HepG2 (cell line): ENCODE measurements around the gene PPIL3. TPM values are rescaled to one million over a fixed set of nuclear protein-coding genes. Genes with fewer than 3 reads are reported as not detected.

ENCODE experiments used
- ASH2L ChIP-seq: fragments of 300-600, 200-600 bp; sonication (generic); IDR thresholded peaks from 2 replicates; pipeline ENCODE4 v1.7.0; 2017; ENCODE audit warnings: low read depth, mild to moderate bottlenecking, moderate library complexity, mixed read lengths, low read length; ENCODE audit not compliant: insufficient read length
- ATF1 ChIP-seq: IDR thresholded peaks from 2 replicates; pipeline ENCODE4 v1.6.1; 2016; ENCODE audit warnings: mild to moderate bottlenecking, control low read depth
- BRD4 ChIP-seq: sonication (generic); formaldehyde crosslinking; IDR thresholded peaks from 2 replicates; pipeline ENCODE4 v1.4.0; 2020; ENCODE audit warnings: missing genetic modification reagents
- CEBPB ChIP-seq: IDR thresholded peaks from 2 replicates; pipeline ENCODE4 v1.6.1; 2011; ENCODE audit warnings: low read depth, low read length, improper control_type of control experiment, borderline replicate concordance
- DNMT1 ChIP-seq: sonication (generic); formaldehyde crosslinking; IDR thresholded peaks from 2 replicates; pipeline ENCODE4 v1.5.1; 2020; ENCODE audit warnings: mild to moderate bottlenecking, missing genetic modification reagents
- DPF2 ChIP-seq: sonication (generic); formaldehyde crosslinking; IDR thresholded peaks from 2 replicates; pipeline ENCODE4 v1.4.0; 2020; ENCODE audit warnings: mild to moderate bottlenecking, low read depth, missing genetic modification reagents, borderline replicate concordance
- EEA1 ChIP-seq: sonication (generic); formaldehyde crosslinking; IDR thresholded peaks from 2 replicates; pipeline ENCODE4 v1.5.1; 2020; ENCODE audit warnings: mild to moderate bottlenecking, missing genetic modification reagents, borderline replicate concordance
- ELF1 ChIP-seq: sonication (generic); formaldehyde crosslinking; IDR thresholded peaks from 2 replicates; pipeline ENCODE4 v1.4.0; 2020; ENCODE audit warnings: missing genetic modification reagents
- FOSL2 ChIP-seq: sonication (generic); formaldehyde crosslinking; IDR thresholded peaks from 2 replicates; pipeline ENCODE4 v1.4.0; 2020; ENCODE audit warnings: missing genetic modification reagents
- NFE2 ChIP-seq: sonication (generic); formaldehyde crosslinking; IDR thresholded peaks from 2 replicates; pipeline ENCODE4 v1.4.0; 2020; ENCODE audit warnings: missing genetic modification reagents
- NR3C1 ChIP-seq: sonication (generic); formaldehyde crosslinking; IDR thresholded peaks from 2 replicates; pipeline ENCODE4 v1.4.0; 2020; ENCODE audit warnings: missing genetic modification reagents
- RBFOX2 ChIP-seq: fragments of 200-400 bp; formaldehyde crosslinking; IDR thresholded peaks from 2 replicates; pipeline ENCODE4 v1.6.1; 2017; ENCODE audit warnings: low read depth, mild to moderate bottlenecking, low read length
- SAP130 ChIP-seq: IDR thresholded peaks from 2 replicates; pipeline ENCODE4 v1.6.1; 2016; ENCODE audit warnings: low read depth
- SOX13 ChIP-seq, 3 experiments: fragments of 450-650 bp in 1 of 3; sonication (generic) in 1 of 3; formaldehyde crosslinking in 1 of 3; IDR thresholded peaks in 2 of 3; conservative IDR thresholded peaks in 1 of 3; 2 replicates each; pipeline versions ENCODE4 v1.5.0 to v1.6.1; 2016 to 2020; ENCODE audit warnings: antibody characterized with exemption in 1 of 3, mild to moderate bottlenecking in 1 of 3, missing compliant biosample characterization in 1 of 3, missing genetic modification reagents in 1 of 3, moderate library complexity in 1 of 3
- SP140L ChIP-seq: sonication (generic); formaldehyde crosslinking; IDR thresholded peaks from 2 replicates; pipeline ENCODE4 v1.4.0; 2020; ENCODE audit warnings: missing genetic modification reagents, borderline replicate concordance
- SP2 ChIP-seq: sonication (generic); formaldehyde crosslinking; IDR thresholded peaks from 2 replicates; pipeline ENCODE4 v1.5.1; 2020; ENCODE audit warnings: mild to moderate bottlenecking, missing genetic modification reagents
- ZFP82 ChIP-seq: sonication (generic); formaldehyde crosslinking; IDR thresholded peaks from 2 replicates; pipeline ENCODE4 v1.5.1; 2020; ENCODE audit warnings: mild to moderate bottlenecking, missing genetic modification reagents, borderline replicate concordance
- ZMAT3 ChIP-seq: sonication (generic); formaldehyde crosslinking; conservative IDR thresholded peaks from 2 replicates; pipeline ENCODE4 v1.7.0; 2021; ENCODE audit warnings: missing genetic modification reagents
- ZNF577 ChIP-seq: sonication (generic); formaldehyde crosslinking; IDR thresholded peaks from 2 replicates; pipeline ENCODE4 v1.4.0; 2020; ENCODE audit warnings: mild to moderate bottlenecking, low read depth, missing genetic modification reagents, borderline replicate concordance
- ZNF878 ChIP-seq: sonication (generic); formaldehyde crosslinking; IDR thresholded peaks from 2 replicates; pipeline ENCODE4 v1.8.1; 2023; ENCODE audit warnings: mild to moderate bottlenecking, missing genetic modification reagents, moderate library complexity
- ZSCAN20 ChIP-seq: sonication (generic); formaldehyde crosslinking; IDR thresholded peaks from 2 replicates; pipeline ENCODE4 v1.4.0; 2020; ENCODE audit warnings: missing genetic modification reagents, mild to moderate bottlenecking, borderline replicate concordance
- polyA plus RNA-seq, 8 experiments: library from polyadenylated mRNA; depleted of rRNA in 3 of 8; stranded (reverse) in 7 of 8; unstranded in 1 of 8; fragments of >200 nt; fragmentation: Illumina TruSeq in 4 of 8; extraction: Trizol in 4 of 8; gene quantifications; 2 replicates each; pipeline versions ENCODE4 v1.2.1 to v1.2.3, GENCODE V29; 2011 to 2016; ENCODE audit warnings: low read depth in 4 of 8, missing spikeins in 1 of 8, mixed read lengths in 1 of 8; ENCODE audit not compliant: insufficient read depth in 1 of 8
- total RNA-seq, 5 experiments: library from RNA; depleted of rRNA; stranded (reverse); fragments of >200 nt; fragmentation: Illumina TruSeq; extraction: Trizol; gene quantifications; 2 replicates each; pipeline ENCODE4 v1.2.3, GENCODE V29; 2016; ENCODE audit warnings: low read depth in 1 of 5
- TF ChIP-seq, protein P1 (sequence below): sonication (generic); formaldehyde crosslinking; IDR thresholded peaks from 2 replicates; pipeline ENCODE4 v1.5.0; 2020; ENCODE audit warnings: mild to moderate bottlenecking, missing genetic modification reagents, borderline replicate concordance
- TF ChIP-seq, protein P2 (sequence below): sonication (generic); formaldehyde crosslinking; IDR thresholded peaks from 2 replicates; pipeline ENCODE4 v1.5.0; 2020; ENCODE audit warnings: missing genetic modification reagents

Gene PPIL3
- total and polyA plus RNA-seq, 2 of the 13 experiments (the other 11 are each of a cell fraction or from before 2014, with no cell fraction given) = 98.7 to 107 TPM

DNA sequence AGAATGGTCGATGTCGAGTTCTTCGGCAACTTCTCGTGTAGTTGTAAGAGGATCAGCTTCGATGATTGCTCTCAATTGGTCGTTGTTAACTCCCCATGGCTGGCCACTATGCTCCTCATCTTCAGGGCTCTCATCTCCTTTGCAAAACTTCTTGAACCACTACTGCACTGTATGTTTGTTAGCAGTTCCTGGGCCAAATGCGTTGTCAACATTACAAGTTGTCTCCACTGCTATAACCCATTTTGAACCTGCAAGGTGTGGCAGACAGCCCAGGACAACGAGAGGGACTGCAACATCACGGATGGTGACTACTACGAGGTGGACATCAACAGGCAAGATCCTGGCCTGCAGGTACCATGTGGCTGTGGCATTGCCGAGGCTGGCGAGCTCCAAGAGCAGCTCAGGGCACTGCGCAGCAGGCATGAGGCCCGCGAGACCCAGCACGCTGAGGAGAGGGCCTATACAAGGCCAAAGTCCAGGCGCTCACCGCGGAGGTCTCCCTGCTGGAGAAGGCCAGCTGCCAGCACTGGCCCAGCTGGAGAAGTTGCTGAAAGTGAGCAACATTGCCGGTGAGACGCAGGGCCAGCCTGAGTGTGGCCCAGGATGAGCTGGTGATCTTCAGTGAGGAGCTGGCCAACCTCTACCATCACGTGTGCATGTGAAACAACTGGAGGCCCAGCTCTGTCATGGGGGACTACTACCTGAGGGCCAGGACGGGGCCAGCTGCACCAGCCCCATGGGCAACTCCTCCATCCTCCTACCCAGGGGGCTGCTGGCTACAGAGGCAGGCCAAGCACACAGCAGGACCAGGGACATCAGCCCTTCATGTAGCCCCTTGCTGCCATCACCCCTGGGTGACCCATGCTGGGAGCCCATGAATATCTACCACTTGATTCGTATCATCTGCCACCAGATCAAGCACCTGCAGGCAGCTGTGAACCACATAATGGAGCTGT is 44.6 kb downstream of the PPIL3 start (continued):
- TF ChIP-seq BRD4 (CRISPR knock-in tag) (peak; percentile 21; the same call in 1 of the 2 replicates), ZMAT3 (CRISPR knock-in tag) (no peak), ZNF878 (CRISPR knock-in tag) (no peak), CEBPB (no peak), ASH2L (no peak), NR3C1 (CRISPR knock-in tag) (no peak), ZNF577 (CRISPR knock-in tag) (no peak), DPF2 (CRISPR knock-in tag) (no peak), ATF1 (CRISPR knock-in tag) (no peak), ELF1 (CRISPR knock-in tag) (no peak), NFE2 (CRISPR knock-in tag) (no peak), DNMT1 (CRISPR knock-in tag) (no peak), RBFOX2 (no peak), ZSCAN20 (CRISPR knock-in tag) (no peak), SAP130 (no peak), SP2 (CRISPR knock-in tag) (no peak), SOX13 (IDR thresholded peaks at IDR 0.05) (no peak), SOX13 (CRISPR knock-in tag; conservative IDR thresholded peaks at IDR 0.05 in 1 of 2, IDR thresholded peaks at IDR 0.05 in 1 of 2) (peak in 1 of 2 experiments; percentile 25; a peak in 1 of 4 replicates), EEA1 (CRISPR knock-in tag) (no peak), FOSL2 (peak; percentile 25), ZFP82 (CRISPR knock-in tag) (no peak), SP140L (CRISPR knock-in tag) (no peak)
- TF ChIP-seq, protein P1, sequence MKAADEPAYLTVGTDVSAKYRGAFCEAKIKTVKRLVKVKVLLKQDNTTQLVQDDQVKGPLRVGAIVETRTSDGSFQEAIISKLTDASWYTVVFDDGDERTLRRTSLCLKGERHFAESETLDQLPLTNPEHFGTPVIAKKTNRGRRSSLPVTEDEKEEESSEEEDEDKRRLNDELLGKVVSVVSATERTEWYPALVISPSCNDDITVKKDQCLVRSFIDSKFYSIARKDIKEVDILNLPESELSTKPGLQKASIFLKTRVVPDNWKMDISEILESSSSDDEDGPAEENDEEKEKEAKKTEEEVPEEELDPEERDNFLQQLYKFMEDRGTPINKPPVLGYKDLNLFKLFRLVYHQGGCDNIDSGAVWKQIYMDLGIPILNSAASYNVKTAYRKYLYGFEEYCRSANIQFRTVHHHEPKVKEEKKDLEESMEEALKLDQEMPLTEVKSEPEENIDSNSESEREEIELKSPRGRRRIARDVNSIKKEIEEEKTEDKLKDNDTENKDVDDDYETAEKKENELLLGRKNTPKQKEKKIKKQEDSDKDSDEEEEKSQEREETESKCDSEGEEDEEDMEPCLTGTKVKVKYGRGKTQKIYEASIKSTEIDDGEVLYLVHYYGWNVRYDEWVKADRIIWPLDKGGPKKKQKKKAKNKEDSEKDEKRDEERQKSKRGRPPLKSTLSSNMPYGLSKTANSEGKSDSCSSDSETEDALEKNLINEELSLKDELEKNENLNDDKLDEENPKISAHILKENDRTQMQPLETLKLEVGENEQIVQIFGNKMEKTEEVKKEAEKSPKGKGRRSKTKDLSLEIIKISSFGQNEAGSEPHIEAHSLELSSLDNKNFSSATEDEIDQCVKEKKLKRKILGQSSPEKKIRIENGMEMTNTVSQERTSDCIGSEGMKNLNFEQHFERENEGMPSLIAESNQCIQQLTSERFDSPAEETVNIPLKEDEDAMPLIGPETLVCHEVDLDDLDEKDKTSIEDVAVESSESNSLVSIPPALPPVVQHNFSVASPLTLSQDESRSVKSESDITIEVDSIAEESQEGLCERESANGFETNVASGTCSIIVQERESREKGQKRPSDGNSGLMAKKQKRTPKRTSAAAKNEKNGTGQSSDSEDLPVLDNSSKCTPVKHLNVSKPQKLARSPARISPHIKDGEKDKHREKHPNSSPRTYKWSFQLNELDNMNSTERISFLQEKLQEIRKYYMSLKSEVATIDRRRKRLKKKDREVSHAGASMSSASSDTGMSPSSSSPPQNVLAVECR = peak; percentile 70
- TF ChIP-seq, protein P2, sequence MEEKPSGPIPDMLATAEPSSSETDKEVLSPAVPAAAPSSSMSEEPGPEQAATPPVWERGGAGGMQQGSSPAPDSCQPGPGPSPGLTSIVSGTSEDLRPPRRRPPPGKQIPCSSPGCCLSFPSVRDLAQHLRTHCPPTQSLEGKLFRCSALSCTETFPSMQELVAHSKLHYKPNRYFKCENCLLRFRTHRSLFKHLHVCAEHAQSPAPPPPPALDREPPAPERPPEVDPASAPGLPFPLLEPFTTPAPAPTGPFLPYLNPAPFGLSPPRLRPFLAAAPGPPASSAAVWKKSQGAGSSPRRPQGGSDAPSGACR (CRISPR knock-in tag) = no peak
